Neuron (in vitro differentiated cells): ENCODE data around the gene KLHL3.

Experiments
- H2AFZ ChIP-seq: one replicate; pipeline ENCODE4 v1.6.1; 2013; ENCODE audit warnings: low read depth, mild to moderate bottlenecking, inconsistent platforms, low read length, moderate library complexity
- H3K27me3 ChIP-seq: one replicate; pipeline ENCODE4 v1.6.1; 2013; ENCODE audit warnings: low read length; ENCODE audit not compliant: insufficient read depth
- H3K36me3 ChIP-seq: one replicate; pipeline ENCODE4 v1.6.1; 2013; ENCODE audit warnings: low read length; ENCODE audit not compliant: insufficient read depth
- H3K4me1 ChIP-seq: one replicate; pipeline ENCODE4 v1.6.1; 2013; ENCODE audit warnings: low read length; ENCODE audit not compliant: insufficient read depth
- H3K4me3 ChIP-seq: 2 replicates; pipeline ENCODE4 v1.5.1; 2013; ENCODE audit warnings: mild to moderate bottlenecking, low read length, moderate library complexity
- H3K9me3 ChIP-seq: one replicate; pipeline ENCODE4 v1.6.1; 2013; ENCODE audit warnings: low read length

The KLHL3 gene

DNA sequence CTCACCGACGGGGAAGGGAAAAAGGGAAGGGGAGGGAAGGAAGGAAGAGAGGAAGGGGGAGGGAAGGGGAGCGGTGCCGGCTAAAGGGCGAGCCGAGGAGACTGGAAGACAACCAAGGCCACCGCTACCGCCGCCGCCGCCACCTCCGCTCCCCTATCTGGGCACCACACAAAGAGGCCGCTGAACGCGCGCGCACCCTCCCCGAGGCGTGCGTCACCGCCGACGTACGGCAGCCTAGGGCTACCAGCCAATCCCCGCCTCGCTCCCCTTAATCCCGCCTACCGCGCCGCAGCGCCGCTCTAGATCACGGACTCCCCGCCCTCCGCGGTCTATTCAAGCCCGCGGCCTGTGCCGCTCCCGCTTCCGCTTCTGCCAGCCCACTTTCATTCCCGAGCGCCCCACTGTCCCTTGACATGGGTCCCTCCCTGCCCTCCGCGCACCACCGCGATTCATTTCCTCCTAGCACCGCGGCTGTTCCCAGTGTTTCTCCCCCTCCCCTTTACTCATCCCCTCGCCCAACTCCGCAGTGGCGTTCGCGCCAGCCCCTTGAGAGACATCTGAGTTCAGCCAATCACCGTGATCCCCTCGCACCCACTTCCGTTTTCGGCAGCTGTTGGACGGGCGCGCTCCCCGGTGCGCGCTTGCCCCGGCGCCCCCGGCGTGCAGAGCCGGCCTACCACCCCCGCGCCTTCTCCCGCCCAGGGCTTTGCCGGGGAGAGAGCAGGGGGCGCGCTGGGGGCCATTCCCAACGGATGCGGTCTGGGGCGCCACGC is 18.5 kb upstream of the KLHL3 start, which contains the start of gene HNRNPA0:
Gene HNRNPA0 (minus strand): TSS at position 176 of the 773 bp plus-strand sequence. CDS start 297 bp downstream, outside the sequence.
- no peaks in the 10 kb centered on the region for H3K9me3 ChIP-seq
- H3K36me3 ChIP-seq: peaks cover 20% of the 10 kb centered on the region
- H3K27me3 ChIP-seq: peaks cover 4% of the 10 kb centered on the region
- H2AFZ ChIP-seq: peak within 1 kb of the TSS; percentile 47
- H3K4me3 ChIP-seq: peak within 1 kb of the TSS; percentile 97
- H3K4me1 ChIP-seq: peaks cover 15% of the 10 kb centered on the region

DNA sequence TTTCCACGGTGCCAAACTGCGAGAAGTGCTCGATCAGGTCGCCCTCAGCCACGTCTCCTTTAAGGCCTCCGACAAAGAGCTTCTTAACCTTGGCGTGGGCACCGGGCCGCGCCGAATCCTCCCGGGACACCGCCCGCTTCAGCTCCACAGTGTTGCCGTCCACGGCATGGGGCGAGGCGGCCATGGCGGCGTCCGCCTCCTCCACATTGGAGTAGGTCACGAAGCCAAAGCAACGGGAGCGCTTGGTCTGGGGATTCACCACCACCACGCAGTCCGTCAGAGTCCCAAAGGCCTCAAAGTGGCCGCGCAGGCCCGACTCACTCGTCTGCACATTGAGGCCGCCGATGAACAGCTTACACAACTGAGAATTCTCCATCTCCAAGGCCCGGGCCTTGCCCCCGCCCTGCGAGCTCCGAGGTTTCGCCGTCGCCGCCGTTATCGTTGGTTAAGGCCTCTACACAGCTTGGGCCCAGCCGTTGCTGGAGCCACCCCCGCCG is 17.9 kb upstream of the KLHL3 start:
- no peak overlapping the region for H2AFZ ChIP-seq
- peaks cover 20% of the 10 kb centered on the region for H3K36me3 ChIP-seq
- peaks cover 15% of the 10 kb centered on the region for H3K4me1 ChIP-seq
- peaks cover 4% of the 10 kb centered on the region for H3K27me3 ChIP-seq
- no peaks in the 10 kb centered on the region for H3K9me3 ChIP-seq
- H3K4me3 ChIP-seq: peak overlapping the region; percentile 97

DNA sequence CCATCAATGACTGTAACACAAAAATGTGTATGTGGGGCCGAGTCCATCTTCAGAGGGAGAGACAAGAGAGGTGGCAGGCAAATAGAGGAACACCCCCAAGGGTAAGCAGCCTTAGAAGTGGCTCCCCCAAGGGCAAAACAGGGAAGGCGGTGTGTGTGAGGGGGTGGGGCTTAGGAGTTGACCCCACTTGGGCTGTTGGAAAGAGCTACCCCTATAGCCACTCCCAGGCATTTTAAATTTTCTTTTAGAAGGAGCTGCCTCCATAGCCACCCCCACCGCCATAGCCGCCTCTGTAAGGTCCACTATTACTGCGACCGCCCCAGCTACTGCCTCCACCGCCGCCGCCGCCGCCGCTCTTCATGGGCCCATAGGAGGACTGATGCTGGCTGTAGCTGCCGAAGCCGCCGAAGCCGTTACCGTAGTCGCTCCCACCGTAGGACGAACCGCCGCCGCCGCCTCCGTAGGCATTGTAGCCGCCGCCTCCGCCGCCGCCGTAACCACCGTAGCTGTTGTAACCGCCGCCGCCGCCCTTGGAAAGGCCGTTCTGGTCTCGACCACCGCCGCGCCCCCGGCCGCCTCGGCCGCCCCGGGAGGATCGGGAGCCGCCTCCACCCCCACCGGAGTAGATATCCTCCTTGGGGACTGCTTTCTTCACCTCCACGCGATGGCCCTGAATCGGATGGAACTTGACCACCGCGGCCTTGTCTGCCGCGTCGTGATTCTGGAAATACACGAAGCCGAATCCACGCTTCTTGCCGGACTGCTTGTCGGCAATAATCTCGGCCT is 17.2 kb upstream of the KLHL3 start:
- H3K27me3 ChIP-seq: peaks cover 2% of the 10 kb centered on the region
- no peak overlapping the region for H2AFZ ChIP-seq
- peak overlapping the region; percentile 97 for H3K4me3 ChIP-seq
- peaks cover 20% of the 10 kb centered on the region for H3K36me3 ChIP-seq
- H3K4me1 ChIP-seq: peaks cover 15% of the 10 kb centered on the region
- no peaks in the 10 kb centered on the region for H3K9me3 ChIP-seq

DNA sequence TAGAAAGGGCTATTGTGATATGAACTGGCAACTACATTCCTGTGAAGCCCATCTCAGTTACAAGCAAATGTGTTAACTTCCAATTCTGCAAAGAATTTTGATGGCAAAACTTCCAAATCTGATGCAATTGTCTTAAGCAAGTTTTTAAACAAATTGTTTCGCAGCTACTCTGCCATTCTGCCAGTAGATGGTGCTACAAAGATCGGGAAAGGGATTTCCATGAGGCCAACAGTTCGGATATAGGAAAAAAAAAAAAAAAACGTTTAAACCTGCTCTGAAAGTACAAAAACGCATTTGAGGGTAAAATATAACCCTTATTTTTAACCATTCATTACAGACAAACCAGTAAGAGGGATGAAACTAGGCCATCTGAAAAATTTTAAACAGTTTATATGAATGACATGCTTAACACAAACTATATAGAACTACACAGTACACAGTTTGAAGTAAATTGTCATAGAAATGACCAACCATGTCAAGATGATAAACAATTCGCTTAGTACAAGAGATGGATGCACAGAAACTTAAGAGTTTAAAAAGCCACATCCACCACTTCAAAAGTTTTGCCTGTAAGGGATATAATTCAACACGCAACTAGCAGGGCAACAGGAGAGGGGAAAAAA is 16.1 kb upstream of the KLHL3 start:
- no peak overlapping the region for H2AFZ ChIP-seq
- peaks cover 20% of the 10 kb centered on the region for H3K36me3 ChIP-seq
- H3K4me1 ChIP-seq: peaks cover 15% of the 10 kb centered on the region
- H3K27me3 ChIP-seq: no peaks in the 10 kb centered on the region
- no peaks in the 10 kb centered on the region for H3K9me3 ChIP-seq
- H3K4me3 ChIP-seq: peak overlapping the region; percentile 97

DNA sequence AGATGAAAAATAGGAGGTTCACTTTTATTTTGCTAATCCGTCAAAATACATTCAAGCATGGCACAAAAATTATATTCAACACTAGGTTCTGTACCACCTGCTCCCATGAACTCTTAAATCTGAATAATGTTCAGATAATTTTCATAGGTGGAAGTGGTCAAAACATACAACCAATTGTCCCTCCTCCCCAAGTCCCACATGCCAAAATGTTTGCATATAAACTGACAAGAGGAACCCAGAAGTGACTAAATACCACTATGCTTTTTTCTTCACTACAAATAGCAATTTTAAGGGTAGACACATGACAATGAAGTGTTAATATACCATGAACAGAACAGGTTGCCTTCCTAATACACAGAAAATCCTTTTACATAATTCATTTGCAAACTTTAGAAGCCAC is 14.5 kb upstream of the KLHL3 start:
- Histone ChIP-seq H3K4me3 (no peak overlapping the region), H3K27me3 (no peaks in the 10 kb centered on the region), H3K36me3 (peaks cover 20% of the 10 kb centered on the region), H3K9me3 (no peaks in the 10 kb centered on the region), H2AFZ (no peak overlapping the region), H3K4me1 (peaks cover 15% of the 10 kb centered on the region)

DNA sequence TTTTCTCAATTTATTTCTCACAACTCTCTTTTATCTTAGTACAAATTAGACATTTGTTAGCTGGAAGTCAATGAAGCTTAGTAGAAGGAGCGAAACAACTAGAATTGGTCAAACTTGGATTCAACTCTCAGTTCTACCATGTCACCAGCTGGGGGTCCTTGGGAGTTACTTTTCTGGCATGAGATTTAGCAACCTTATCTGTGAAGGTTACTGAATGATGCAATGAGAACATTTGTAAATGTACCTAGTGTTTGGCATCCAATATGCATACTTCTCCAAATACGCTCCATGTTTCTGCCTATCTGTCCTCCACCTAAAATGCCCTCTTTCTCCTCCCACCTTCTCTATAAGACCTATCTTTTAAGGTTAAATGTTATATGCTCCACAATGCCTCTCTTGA is 12.0 kb upstream of the KLHL3 start:
- no peak overlapping the region for H2AFZ ChIP-seq
- H3K4me1 ChIP-seq: peaks cover 13% of the 10 kb centered on the region
- no peaks in the 10 kb centered on the region for H3K27me3 ChIP-seq
- H3K4me3 ChIP-seq: no peak overlapping the region
- no peaks in the 10 kb centered on the region for H3K9me3 ChIP-seq
- peaks cover 19% of the 10 kb centered on the region for H3K36me3 ChIP-seq

DNA sequence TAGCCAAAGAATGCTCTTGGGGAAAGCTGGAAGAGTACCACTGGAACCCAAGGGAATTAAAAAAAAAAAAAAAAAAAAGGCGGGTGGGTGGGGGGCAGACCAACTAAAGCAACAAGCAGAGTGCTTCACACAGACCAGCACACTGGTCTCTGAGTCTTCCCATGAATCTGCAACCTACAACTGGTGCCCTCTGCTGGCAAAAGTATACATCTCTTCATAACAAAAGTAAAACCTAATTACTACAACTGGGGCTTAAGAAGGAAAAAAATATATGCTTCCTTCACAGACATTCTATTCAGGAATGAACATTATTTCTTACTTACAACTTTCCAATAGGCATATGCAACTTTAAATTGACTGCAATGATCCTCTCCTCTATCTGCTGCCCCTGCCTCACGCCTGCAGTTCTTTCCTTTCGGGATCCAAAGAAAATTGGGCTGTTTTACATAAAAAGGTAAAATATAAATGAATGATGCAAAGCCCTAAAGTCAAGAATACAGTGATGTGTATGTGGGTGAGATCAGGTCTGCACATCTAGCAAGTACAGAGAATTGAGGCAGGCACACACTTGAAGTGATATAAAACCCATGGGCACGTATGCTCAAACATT is 7.2 kb upstream of the KLHL3 start:
- Histone ChIP-seq H3K4me1 (no peaks in the 10 kb centered on the region), H3K9me3 (no peaks in the 10 kb centered on the region), H3K36me3 (no peaks in the 10 kb centered on the region), H3K4me3 (no peak overlapping the region), H2AFZ (no peak overlapping the region), H3K27me3 (no peaks in the 10 kb centered on the region)

DNA sequence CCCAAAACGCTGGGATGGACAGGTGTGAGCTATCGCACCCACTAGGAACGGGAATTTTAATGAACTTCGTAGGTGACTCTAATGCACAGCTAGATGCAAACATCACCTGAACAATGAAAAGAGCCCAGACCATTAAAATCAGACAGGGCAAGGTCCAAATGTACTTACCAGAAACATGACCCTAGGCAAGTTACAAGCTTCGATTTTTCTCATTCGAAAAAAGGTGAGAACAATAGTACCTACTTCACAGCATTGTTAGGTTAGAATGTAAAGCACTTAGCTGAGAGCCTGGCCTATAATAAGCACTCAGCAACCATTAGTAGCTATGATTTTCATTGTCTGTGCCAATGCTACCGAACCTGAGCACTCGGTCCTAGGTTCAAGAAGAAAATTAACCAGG is 5.8 kb upstream of the KLHL3 start:
- Histone ChIP-seq H3K4me1 (no peaks in the 10 kb centered on the region), H3K4me3 (no peak overlapping the region), H3K36me3 (no peaks in the 10 kb centered on the region), H3K9me3 (no peaks in the 10 kb centered on the region), H2AFZ (no peak overlapping the region), H3K27me3 (no peaks in the 10 kb centered on the region)

DNA sequence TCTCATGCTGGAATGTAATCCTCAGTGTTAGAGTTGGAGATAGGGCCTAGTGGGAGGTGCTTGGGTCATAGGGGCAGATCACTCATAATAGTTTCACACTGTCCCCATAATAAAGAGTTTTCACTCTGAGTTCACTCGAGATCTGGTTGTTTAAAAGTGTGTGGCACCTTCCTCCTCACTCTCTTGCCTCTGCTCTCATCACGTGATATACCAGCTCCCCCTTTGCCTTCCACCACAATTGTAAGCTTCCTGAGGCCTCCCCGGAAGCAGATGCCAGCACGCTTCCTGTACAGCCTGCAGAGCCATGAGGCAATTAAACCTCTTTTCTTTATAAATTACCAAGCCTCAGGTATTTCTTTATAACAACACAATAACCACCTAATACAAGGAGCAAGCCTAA is 3.8 kb upstream of the KLHL3 start:
- no peak overlapping the region for H2AFZ ChIP-seq
- H3K4me3 ChIP-seq: no peak overlapping the region
- H3K27me3 ChIP-seq: no peaks in the 10 kb centered on the region
- peaks cover 3% of the 10 kb centered on the region for H3K4me1 ChIP-seq
- no peaks in the 10 kb centered on the region for H3K9me3 ChIP-seq
- H3K36me3 ChIP-seq: no peaks in the 10 kb centered on the region

DNA sequence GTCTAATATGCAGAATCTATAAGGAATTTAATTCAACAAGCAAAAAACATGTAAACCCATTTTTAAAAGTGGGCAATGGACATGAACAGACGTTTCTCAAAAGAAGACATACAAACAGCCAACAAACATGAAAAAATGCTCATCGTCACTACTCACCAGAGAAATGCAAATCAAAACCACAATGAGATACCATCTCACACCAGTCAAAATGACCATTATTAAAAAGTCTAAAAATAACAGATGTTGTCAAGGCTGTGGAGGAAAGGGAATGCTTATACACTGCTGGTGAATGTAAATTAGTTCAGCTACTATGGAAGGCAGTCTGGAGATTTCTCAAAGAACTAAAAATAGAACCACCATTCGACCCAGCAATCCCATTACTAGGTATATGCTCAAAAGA is 3.1 kb upstream of the KLHL3 start:
- H2AFZ ChIP-seq: no peak overlapping the region
- H3K4me3 ChIP-seq: no peak overlapping the region
- H3K9me3 ChIP-seq: no peaks in the 10 kb centered on the region
- no peaks in the 10 kb centered on the region for H3K27me3 ChIP-seq
- H3K36me3 ChIP-seq: no peaks in the 10 kb centered on the region
- H3K4me1 ChIP-seq: peaks cover 11% of the 10 kb centered on the region

DNA sequence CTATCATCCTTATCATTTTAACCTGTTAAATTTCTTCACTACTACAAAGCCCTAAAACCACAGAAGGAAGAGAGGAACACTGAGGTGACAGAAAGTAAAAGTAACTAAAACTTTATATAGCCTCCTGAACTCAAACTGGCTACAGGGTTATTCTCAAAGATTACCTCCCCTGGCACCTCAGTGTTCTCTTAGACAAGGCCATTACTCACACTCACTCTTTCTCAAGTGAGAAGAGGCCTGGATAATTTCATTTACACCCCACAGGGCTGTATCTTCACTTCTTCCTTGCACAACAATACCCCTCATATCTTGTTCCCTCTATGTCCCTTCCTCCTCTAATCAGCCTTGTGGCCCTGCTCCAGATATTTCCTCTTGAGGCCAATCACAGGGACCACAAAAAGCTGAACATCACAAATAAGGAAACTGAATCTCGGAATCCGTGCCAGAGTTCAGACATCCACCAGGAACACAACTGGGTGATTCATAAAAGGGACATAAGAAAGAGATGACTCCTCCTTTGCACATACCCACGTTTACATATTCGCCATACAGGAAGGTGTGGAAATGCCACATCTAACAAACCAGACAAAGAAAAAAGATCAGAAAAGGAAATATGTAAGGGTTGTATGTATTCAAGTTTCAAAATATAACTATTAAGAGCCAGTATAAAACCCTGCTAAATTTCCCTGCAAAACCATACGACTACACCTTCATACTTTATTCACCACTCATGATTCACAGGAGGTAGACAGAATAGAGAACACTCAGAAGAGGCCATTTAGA is 1.7 kb upstream of the KLHL3 start:
- Histone ChIP-seq H3K36me3 (no peaks in the 10 kb centered on the region), H3K9me3 (no peaks in the 10 kb centered on the region), H3K4me3 (no peak overlapping the region), H2AFZ (no peak overlapping the region), H3K4me1 (peaks cover 14% of the 10 kb centered on the region), H3K27me3 (no peaks in the 10 kb centered on the region)

DNA sequence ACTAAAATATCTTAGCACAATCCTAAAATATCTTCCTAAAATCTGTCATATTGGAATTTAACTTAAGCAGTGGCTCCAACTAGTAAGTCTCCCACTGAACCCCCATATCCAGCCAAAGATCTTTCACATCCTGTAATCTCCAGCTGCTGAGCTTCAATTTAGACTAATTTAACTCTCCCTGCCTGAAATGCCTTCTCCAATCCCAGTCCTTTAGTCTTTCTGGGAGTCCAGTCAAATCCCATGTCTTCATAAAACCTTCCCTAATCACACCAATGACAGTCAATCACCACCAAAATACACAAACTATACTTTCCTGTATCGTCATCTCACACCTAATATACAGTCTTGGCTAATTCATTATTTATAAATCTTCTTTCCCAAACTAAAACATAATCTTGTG is 607 bp upstream of the KLHL3 start:
- Histone ChIP-seq H3K4me3 (no peak overlapping the region), H3K9me3 (no peaks in the 10 kb centered on the region), H3K4me1 (peaks cover 14% of the 10 kb centered on the region), H2AFZ (no peak overlapping the region), H3K36me3 (no peaks in the 10 kb centered on the region), H3K27me3 (no peaks in the 10 kb centered on the region)
